PC-9 (cell line): ENCODE data around the gene C1orf159.

Experiments
- CTCF ChIP-seq: fragments of 200-600 bp; sonication (generic); conservative IDR thresholded peaks from 2 replicates; pipeline ENCODE4 v1.6.1; 2017; ENCODE audit warnings: mixed run types, antibody characterized with exemption, mild to moderate bottlenecking, moderate library complexity
- EZH2 ChIP-seq: fragments of 200-600 bp; sonication (generic); IDR thresholded peaks from 2 replicates; pipeline ENCODE4 v1.8.0; 2017; ENCODE audit warnings: antibody characterized with exemption, low read depth

- TF ChIP-seq CTCF (no peak), EZH2 (no peak)
These were observed 40.5 kb downstream of the C1orf159 start for GRCh38 chr1:1075148-1075935.
